K562 (cell line): ENCODE measurements around the gene ADARB2. TPM values are rescaled to one million over a fixed set of nuclear protein-coding genes. Genes with fewer than 3 reads are reported as not detected.

Experiments
- ATAC-seq: fragments of 200-7000 bp; cut with Tn5 transposase; 3 replicates; pipeline ENCODE4 v1.9.1; 2020; ENCODE audit warnings: moderate library complexity
- BruUV-seq: library from RNA; stranded (reverse); fragments of 400-500 nt; replicated peaks from 2 replicates; lab custom pipeline; 2021; lab: Mats Ljungman, UMichigan
- CTCF ChIA-PET: fragments of 300-600 bp; formaldehyde crosslinking; extraction: SDS; loops from one replicate; lab custom pipeline; 2021; ENCODE audit warnings: low intra/inter-chr PET ratio; lab: Yijun Ruan, JAX
- POLR2A ChIA-PET: fragments of 300-600, 350-650 bp; sonication (Branson Sonifier 250); formaldehyde crosslinking; extraction: SDS; loops from one replicate; lab custom pipeline; 2021; ENCODE audit warnings: antibody characterized with exemption, inconsistent platforms; lab: Yijun Ruan, JAX
- DNase-seq, 4 experiments: peaks; one replicate each; pipeline versions ENCODE4 v3.0.0 to v3.0.0-alpha.2; 2011 to 2018; ENCODE audit warnings: low spot score in 3 of 4, mixed read lengths in 3 of 4; ENCODE audit errors: extremely low read depth in 1 of 4
- FAIRE-seq: peaks from 2 replicates; lab custom pipeline; 2011; peaks lifted over from hg19 to GRCh38; lab: Jason Lieb, UNC
- H2AFZ ChIP-seq: 2 replicates; pipeline ENCODE4 v1.6.0; 2011; ENCODE audit warnings: low read depth, low read length, control low read depth, inconsistent platforms
- H3K27ac ChIP-seq: fragments of 200-600 bp; 3 replicates; pipeline ENCODE4 v1.8.0; 2011; ENCODE audit warnings: low read depth, mild to moderate bottlenecking, control low read depth, inconsistent platforms, low read length, moderate library complexity, mixed read lengths; ENCODE audit errors: extremely low read depth
- H3K27me3 ChIP-seq, 2 experiments: fragments of 300-600 bp in 1 of 2; 2 replicates in 1 of 2; 3 replicates in 1 of 2; pipeline versions ENCODE4 v1.6.0 to v1.8.0; 2011; ENCODE audit warnings: inconsistent platforms in 2 of 2, low read length in 2 of 2, mild to moderate bottlenecking in 1 of 2, mixed read lengths in 1 of 2, moderate library complexity in 1 of 2; ENCODE audit not compliant: control insufficient read depth in 2 of 2, insufficient read depth in 2 of 2
- H3K36me3 ChIP-seq: fragments of 300-600 bp; 3 replicates; pipeline ENCODE4 v1.8.0; 2011; ENCODE audit warnings: mild to moderate bottlenecking, low read length, inconsistent platforms; ENCODE audit not compliant: control insufficient read depth, insufficient read depth
- H3K4me1 ChIP-seq, 2 experiments: fragments of 200-600 bp in 1 of 2; replicated peaks in 1 of 2; 2 replicates in 1 of 2; 3 replicates in 1 of 2; pipeline versions ENCODE4 v1.5.1 to v1.8.0; 2011; ENCODE audit warnings: inconsistent platforms in 2 of 2, low read length in 2 of 2, mild to moderate bottlenecking in 1 of 2, mixed read lengths in 1 of 2, moderate library complexity in 1 of 2; ENCODE audit not compliant: control insufficient read depth in 2 of 2, insufficient read depth in 2 of 2
- H3K4me2 ChIP-seq: 2 replicates; pipeline ENCODE4 v1.6.1; 2011; ENCODE audit warnings: low read length, control low read depth, inconsistent platforms, mixed read lengths; ENCODE audit not compliant: insufficient read depth
- H3K4me3 ChIP-seq: fragments of 200-600 bp; sonication (generic), shearing (Covaris generic); 2 replicates; pipeline ENCODE4 v1.5.1; 2016; ENCODE audit warnings: control low read depth, inconsistent platforms
- H3K79me2 ChIP-seq: fragments of 200-600 bp; 3 replicates; pipeline ENCODE4 v1.8.0; 2011; ENCODE audit warnings: low read length, inconsistent platforms; ENCODE audit not compliant: control insufficient read depth, insufficient read depth
- H3K9ac ChIP-seq, 2 experiments: 2 replicates each; pipeline versions ENCODE4 v1.6.0 to v1.6.1; 2011; ENCODE audit warnings: low read depth in 2 of 2, low read length in 2 of 2, control low read depth in 1 of 2, inconsistent platforms in 1 of 2, mild to moderate bottlenecking in 1 of 2, mixed read lengths in 1 of 2; ENCODE audit not compliant: insufficient read depth in 1 of 2
- H3K9me1 ChIP-seq: one replicate; pipeline ENCODE4 v1.6.0; 2011; ENCODE audit warnings: inconsistent platforms, mild to moderate bottlenecking, low read length, moderate library complexity; ENCODE audit not compliant: control insufficient read depth, insufficient read depth
- H3K9me3 ChIP-seq: replicated peaks from 2 replicates; pipeline ENCODE4 v1.5.1; 2011; ENCODE audit warnings: low read depth, low read length, inconsistent platforms; ENCODE audit not compliant: control insufficient read depth, insufficient read depth
- H4K20me1 ChIP-seq: replicated peaks from 2 replicates; pipeline ENCODE4 v1.6.1; 2011; ENCODE audit warnings: low read length, inconsistent platforms, mixed read lengths; ENCODE audit not compliant: control insufficient read depth, insufficient read depth
- ARID2 ChIP-seq: fragments of 450-650 bp; IDR thresholded peaks from 2 replicates; pipeline ENCODE4 v1.6.1; 2017; ENCODE audit warnings: antibody characterized with exemption, mild to moderate bottlenecking
- BDP1 ChIP-seq: IDR thresholded peaks from 3 replicates; pipeline ENCODE4 v1.6.1; 2011; ENCODE audit not compliant: insufficient read length, insufficient read depth
- BRF1 ChIP-seq: IDR thresholded peaks from 3 replicates; pipeline ENCODE4 v1.6.1; 2011; ENCODE audit warnings: borderline replicate concordance, mild to moderate bottlenecking; ENCODE audit not compliant: insufficient read length; ENCODE audit errors: extremely low read depth
- JUNB ChIP-seq: fragments of 450-650 bp; formaldehyde crosslinking; conservative IDR thresholded peaks from 2 replicates; pipeline ENCODE4 v1.4.0; 2020; ENCODE audit warnings: mild to moderate bottlenecking
- MAZ ChIP-seq, 2 experiments: fragments of 450-650 bp in 1 of 2; sonication (generic) in 1 of 2; formaldehyde crosslinking; IDR thresholded peaks in 1 of 2; conservative IDR thresholded peaks in 1 of 2; 2 replicates each; pipeline versions ENCODE4 v1.4.0 to v1.5.0; 2020; ENCODE audit warnings: mild to moderate bottlenecking in 1 of 2, missing genetic modification reagents in 1 of 2
- NFE2 ChIP-seq: IDR thresholded peaks from 2 replicates; pipeline ENCODE4 v1.6.1; 2014; ENCODE audit warnings: antibody characterized with exemption, low read depth
- NR4A1 ChIP-seq, 2 experiments: fragments of 250-450 bp in 1 of 2; fragments of 450-650 bp in 1 of 2; sonication (Bioruptor Pico) in 1 of 2; IDR thresholded peaks; 2 replicates each; pipeline versions ENCODE4 v1.4.0 to v1.6.1; 2016 to 2020; ENCODE audit warnings: mild to moderate bottlenecking in 2 of 2, missing compliant biosample characterization in 1 of 2, missing genetic modification characterization in 1 of 2, moderate library complexity in 1 of 2
- PREB ChIP-seq: sonication (generic); formaldehyde crosslinking; IDR thresholded peaks from 2 replicates; pipeline ENCODE4 v1.8.1; 2023; ENCODE audit warnings: mild to moderate bottlenecking, missing genetic modification reagents
- RFX5 ChIP-seq: IDR thresholded peaks from 2 replicates; pipeline ENCODE4 v1.6.1; 2011; ENCODE audit warnings: low read depth, mild to moderate bottlenecking, improper control_type of control experiment, low read length
- SIX5 ChIP-seq, 2 experiments: IDR thresholded peaks; 2 replicates each; pipeline ENCODE4 v1.6.1; 2011; ENCODE audit warnings: low read length in 2 of 2, borderline replicate concordance in 1 of 2, low read depth in 1 of 2, mild to moderate bottlenecking in 1 of 2, moderate library complexity in 1 of 2; ENCODE audit not compliant: insufficient read depth in 1 of 2
- TOE1 ChIP-seq, 2 experiments: fragments of 450-650 bp in 1 of 2; sonication (generic) in 1 of 2; formaldehyde crosslinking in 1 of 2; IDR thresholded peaks; 2 replicates each; pipeline versions ENCODE4 v1.7.1 to v1.8.0; 2016 to 2022; ENCODE audit warnings: borderline replicate concordance in 2 of 2, mild to moderate bottlenecking in 2 of 2, antibody characterized with exemption in 1 of 2, inconsistent platforms in 1 of 2, low read depth in 1 of 2, missing genetic modification reagents in 1 of 2, moderate library complexity in 1 of 2
- ZNF511 ChIP-seq: sonication (generic); formaldehyde crosslinking; IDR thresholded peaks from 2 replicates; pipeline ENCODE4 v1.8.0; 2022; ENCODE audit warnings: mild to moderate bottlenecking, missing genetic modification reagents
- ZNF644 ChIP-seq: fragments of 200-800 bp; sonication (Bioruptor generic); IDR thresholded peaks from 2 replicates; pipeline ENCODE4 v1.6.1; 2016; ENCODE audit warnings: low read depth, missing genetic modification characterization, missing compliant biosample characterization
- ZNF717 ChIP-seq: fragments of 250-450 bp; sonication (Bioruptor Pico); IDR thresholded peaks from 2 replicates; pipeline ENCODE4 v1.5.0; 2021
- ZSCAN29 ChIP-seq: fragments of 450-650 bp; IDR thresholded peaks from 2 replicates; pipeline ENCODE4 v1.6.1; 2017
- WGBS: fragments of 100-300 bp; shearing (Covaris generic); methylation state at CpG from one replicate; pipeline ENCODE4 v1.1.6; 2016; ENCODE audit warnings: low coverage, mixed read lengths; ENCODE audit not compliant: insufficient coverage; ENCODE audit errors: missing lambda C conversion rate; 5-methylcytosine and 5-hydroxymethylcytosine counted together
- in situ Hi-C: fragments of 300-500 bp; cut with MboI; formaldehyde crosslinking; loops from 4 replicates; pipeline ENCODE4 v1.15.0; 2018; ENCODE audit warnings: inconsistent platforms, mixed read lengths
- intact Hi-C: fragments of 100-400 bp; cut with micrococcal nuclease; formaldehyde crosslinking; loops from 2 replicates; pipeline ENCODE4 v1.14.2; 2022
- polyA plus RNA-seq, 8 experiments: library from polyadenylated mRNA; depleted of rRNA in 4 of 8; stranded (reverse) in 5 of 8; unstranded in 3 of 8; fragments of >200 nt; fragmentation: Nextera tagmentation in 2 of 8; fragmentation: Illumina TruSeq in 1 of 8; extraction: Ambion mirVana in 2 of 8; extraction: Trizol in 1 of 8; gene quantifications; 2 replicates each; pipeline versions ENCODE4 v1.2.1 to v1.2.3, GENCODE V29; 2011 to 2014; ENCODE audit warnings: inconsistent platforms in 1 of 8, missing spikeins in 1 of 8
- total RNA-seq, 7 experiments: library from RNA; depleted of rRNA in 6 of 7; stranded (reverse); fragments of >200 nt in 6 of 7; fragmentation: Illumina TruSeq in 2 of 7; extraction: Trizol in 2 of 7; gene quantifications; 2 replicates each; pipeline versions ENCODE4 v1.2.1 to v1.2.3, GENCODE V29; 2011 to 2021; ENCODE audit warnings: low replicate concordance in 1 of 7

ADARB2 gene
- total and polyA plus RNA-seq, 9 of the 15 experiments (the other 6 are each of a cell fraction or from before 2014, with no cell fraction given): not detected

GRCh38 chr10:1467334-1468076, 269.8 kb downstream of the ADARB2 start (continued):
- no peak for TF ChIP-seq TOE1 (IDR thresholded peaks at IDR 0.05; ENCODE audit: borderline replicate concordance)
- no peak for TF ChIP-seq TOE1 (CRISPR knock-in tag; IDR thresholded peaks at IDR 0.05; ENCODE audit: borderline replicate concordance, low read depth)
- TF ChIP-seq NR4A1 (CRISPR knock-in tag; IDR thresholded peaks at IDR 0.05): no peak
- no peak for TF ChIP-seq NR4A1 (tag; IDR thresholded peaks at IDR 0.05)

- Histone ChIP-seq H3K27me3 (peaks cover 30 to 67% of the 10 kb centered on the region in 2 experiments), H3K36me3 (no peaks in the 10 kb centered on the region), H3K27ac (no peak overlapping the region), H3K9me1 (no peaks in the 10 kb centered on the region), H3K79me2 (no peaks in the 10 kb centered on the region), H3K9ac (no peak overlapping the region), H4K20me1 (peaks cover 6% of the 10 kb centered on the region; the same call in 1 of the 2 replicates), H3K4me1 (no peaks in the 10 kb centered on the region), H3K9me3 (no peaks in the 10 kb centered on the region), H2AFZ (no peak overlapping the region), H3K4me3 (no peak overlapping the region), H3K4me2 (no peak overlapping the region)
- intact Hi-C loops (no loop called here), in situ Hi-C loops (no loop called here)
- ChIA-PET POLR2A (no interaction called here), CTCF (no interaction called here)
- 1% methylated on average over 18 of the region's 19 CpGs for WGBS
- FAIRE-seq (no peak), DNase-seq (no peak), ATAC-seq (0 out of 3 replicates have a peak, but pooled peaks have one; percentile 42)
- TF ChIP-seq ZNF511 (CRISPR knock-in tag) (no peak), ZNF644 (tag) (no peak), MAZ (CRISPR knock-in tag; conservative IDR thresholded peaks at IDR 0.05 in 1 of 2, IDR thresholded peaks at IDR 0.05 in 1 of 2) (no peak), ARID2 (no peak), JUNB (CRISPR knock-in tag) (no peak), ZSCAN29 (no peak), NFE2 (no peak), BRF1 (no peak), BDP1 (no peak), PREB (CRISPR knock-in tag) (no peak), ZNF717 (no peak), RFX5 (no peak), SIX5 (IDR thresholded peaks at IDR 0.05; ENCODE audit: borderline replicate concordance in 1 of 2, insufficient read depth in 1 of 2, low read depth in 1 of 2, low read length in 2 of 2) (no peak), TOE1 (IDR thresholded peaks at IDR 0.05; ENCODE audit: borderline replicate concordance) (no peak), TOE1 (CRISPR knock-in tag; IDR thresholded peaks at IDR 0.05; ENCODE audit: borderline replicate concordance, low read depth) (no peak)
- no TSS peak for BruUV-seq
These were observed 271.1 kb downstream of the ADARB2 start for GRCh38 chr10:1465993-1466764.
